ENCODE data around the gene NUDT5. TPM values are rescaled to one million over a fixed set of nuclear protein-coding genes. Genes with fewer than 3 reads are reported as not detected.

NUDT5 gene
- total and polyA plus RNA-seq, 2 of the 13 experiments (the other 11 are each of a cell fraction or from before 2014, with no cell fraction given), result 79.6 to 134 TPM

DNA sequence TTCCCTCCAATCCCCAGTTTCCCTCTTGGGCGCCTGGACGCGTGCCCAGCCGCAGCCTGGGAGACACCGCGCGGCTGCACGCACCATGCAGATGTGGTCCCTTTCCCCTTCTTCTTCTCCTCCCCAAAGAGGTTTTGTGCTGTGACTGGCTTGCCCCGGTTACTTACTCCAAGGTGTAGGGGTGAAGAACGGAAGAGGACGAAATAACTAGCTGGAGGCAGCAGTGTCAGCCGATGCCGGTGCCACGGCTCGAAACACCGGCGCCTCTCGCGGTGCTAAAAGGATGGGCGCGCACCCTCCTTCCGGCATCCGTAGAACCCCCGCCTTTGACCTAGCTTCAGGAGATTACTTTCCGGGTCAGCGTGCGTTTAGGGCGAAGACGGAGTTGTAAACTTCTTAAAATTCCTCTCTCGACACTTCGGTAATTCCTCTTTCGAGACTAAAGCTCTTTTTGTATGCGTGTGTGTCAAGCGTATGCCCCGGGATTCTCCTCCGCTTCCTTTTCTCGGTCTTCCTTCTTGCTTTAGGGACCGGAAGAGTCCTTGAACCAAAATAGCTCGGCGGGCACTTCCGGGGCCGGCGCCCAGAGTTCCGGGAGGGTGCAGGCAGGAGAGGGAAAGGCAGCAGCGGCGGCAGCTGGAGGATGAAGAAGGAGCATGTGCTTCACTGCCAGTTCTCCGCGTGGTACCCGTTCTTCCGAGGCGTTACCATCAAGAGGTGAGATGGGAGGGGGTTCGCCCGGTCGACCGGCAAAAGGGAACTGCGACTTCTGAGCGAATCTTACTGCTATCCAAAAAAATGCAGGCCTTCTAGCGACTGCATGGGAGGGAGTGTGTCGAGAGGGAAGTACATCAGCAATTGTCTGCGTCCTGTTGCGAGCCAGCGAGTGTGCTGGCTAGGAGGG is at the start of gene NUDT5, which contains the start of gene CDC123 (continued):
- TF ChIP-seq SUZ12 (IDR thresholded peaks at IDR 0.05; ENCODE audit: low read depth, low read length) (no peak), TBP (CRISPR knock-in tag; IDR thresholded peaks at IDR 0.05) (no peak), MLLT10 (CRISPR knock-in tag; IDR thresholded peaks at IDR 0.05) (no peak), ZNF232 (CRISPR knock-in tag; IDR thresholded peaks at IDR 0.05; ENCODE audit: borderline replicate concordance) (peak; percentile 93; the same call in 1 of the 2 replicates), ZNF567 (CRISPR knock-in tag; IDR thresholded peaks at IDR 0.05; ENCODE audit: borderline replicate concordance) (0 out of 2 replicates have a peak, but pooled peaks have one; percentile 19), ZNF350 (CRISPR knock-in tag; IDR thresholded peaks at IDR 0.05; ENCODE audit: borderline replicate concordance, low read depth) (peak; percentile 62; the same call in 1 of the 2 replicates), JUNB (CRISPR knock-in tag; IDR thresholded peaks at IDR 0.05; ENCODE audit: borderline replicate concordance) (no peak), MXD4 (CRISPR knock-in tag; IDR thresholded peaks at IDR 0.05) (peak; percentile 70), ZNF546 (CRISPR knock-in tag; conservative IDR thresholded peaks at IDR 0.05) (no peak), SP1 (IDR thresholded peaks at IDR 0.05) (no peak), SP1 (CRISPR knock-in tag; IDR thresholded peaks at IDR 0.05) (peak; percentile 10; the same call in 1 of the 2 replicates), KDM2A (CRISPR knock-in tag; IDR thresholded peaks at IDR 0.05; ENCODE audit: borderline replicate concordance, low read depth) (peak; percentile 77), ZFYVE20 (CRISPR knock-in tag; IDR thresholded peaks at IDR 0.05; ENCODE audit: borderline replicate concordance, low read depth) (no peak), RAD51 (IDR thresholded peaks at IDR 0.05; ENCODE audit: borderline replicate concordance) (no peak), PHB2 (IDR thresholded peaks at IDR 0.05; ENCODE audit: partially characterized antibody) (no peak), ZNF431 (CRISPR knock-in tag; IDR thresholded peaks at IDR 0.05; ENCODE audit: borderline replicate concordance, low read depth) (peak; percentile 51; the same call in 1 of the 2 replicates), ETV6 (CRISPR knock-in tag; conservative IDR thresholded peaks at IDR 0.05) (no peak; the same call in none of the 2 replicates), ONECUT2 (CRISPR knock-in tag; IDR thresholded peaks at IDR 0.05) (no peak), HNRNPH1 (optimal IDR thresholded peaks at IDR 0.05; ENCODE audit: low read depth, low read length) (no peak), ZNF317 (CRISPR knock-in tag; IDR thresholded peaks at IDR 0.05) (0 out of 2 replicates have a peak, but pooled peaks have one; percentile 33)
- TF ChIP-seq, protein P1, sequence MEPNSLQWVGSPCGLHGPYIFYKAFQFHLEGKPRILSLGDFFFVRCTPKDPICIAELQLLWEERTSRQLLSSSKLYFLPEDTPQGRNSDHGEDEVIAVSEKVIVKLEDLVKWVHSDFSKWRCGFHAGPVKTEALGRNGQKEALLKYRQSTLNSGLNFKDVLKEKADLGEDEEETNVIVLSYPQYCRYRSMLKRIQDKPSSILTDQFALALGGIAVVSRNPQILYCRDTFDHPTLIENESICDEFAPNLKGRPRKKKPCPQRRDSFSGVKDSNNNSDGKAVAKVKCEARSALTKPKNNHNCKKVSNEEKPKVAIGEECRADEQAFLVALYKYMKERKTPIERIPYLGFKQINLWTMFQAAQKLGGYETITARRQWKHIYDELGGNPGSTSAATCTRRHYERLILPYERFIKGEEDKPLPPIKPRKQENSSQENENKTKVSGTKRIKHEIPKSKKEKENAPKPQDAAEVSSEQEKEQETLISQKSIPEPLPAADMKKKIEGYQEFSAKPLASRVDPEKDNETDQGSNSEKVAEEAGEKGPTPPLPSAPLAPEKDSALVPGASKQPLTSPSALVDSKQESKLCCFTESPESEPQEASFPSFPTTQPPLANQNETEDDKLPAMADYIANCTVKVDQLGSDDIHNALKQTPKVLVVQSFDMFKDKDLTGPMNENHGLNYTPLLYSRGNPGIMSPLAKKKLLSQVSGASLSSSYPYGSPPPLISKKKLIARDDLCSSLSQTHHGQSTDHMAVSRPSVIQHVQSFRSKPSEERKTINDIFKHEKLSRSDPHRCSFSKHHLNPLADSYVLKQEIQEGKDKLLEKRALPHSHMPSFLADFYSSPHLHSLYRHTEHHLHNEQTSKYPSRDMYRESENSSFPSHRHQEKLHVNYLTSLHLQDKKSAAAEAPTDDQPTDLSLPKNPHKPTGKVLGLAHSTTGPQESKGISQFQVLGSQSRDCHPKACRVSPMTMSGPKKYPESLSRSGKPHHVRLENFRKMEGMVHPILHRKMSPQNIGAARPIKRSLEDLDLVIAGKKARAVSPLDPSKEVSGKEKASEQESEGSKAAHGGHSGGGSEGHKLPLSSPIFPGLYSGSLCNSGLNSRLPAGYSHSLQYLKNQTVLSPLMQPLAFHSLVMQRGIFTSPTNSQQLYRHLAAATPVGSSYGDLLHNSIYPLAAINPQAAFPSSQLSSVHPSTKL (CRISPR knock-in tag; IDR thresholded peaks at IDR 0.05), result no peak; the same call in none of the 2 replicates
- TF ChIP-seq, protein P2, sequence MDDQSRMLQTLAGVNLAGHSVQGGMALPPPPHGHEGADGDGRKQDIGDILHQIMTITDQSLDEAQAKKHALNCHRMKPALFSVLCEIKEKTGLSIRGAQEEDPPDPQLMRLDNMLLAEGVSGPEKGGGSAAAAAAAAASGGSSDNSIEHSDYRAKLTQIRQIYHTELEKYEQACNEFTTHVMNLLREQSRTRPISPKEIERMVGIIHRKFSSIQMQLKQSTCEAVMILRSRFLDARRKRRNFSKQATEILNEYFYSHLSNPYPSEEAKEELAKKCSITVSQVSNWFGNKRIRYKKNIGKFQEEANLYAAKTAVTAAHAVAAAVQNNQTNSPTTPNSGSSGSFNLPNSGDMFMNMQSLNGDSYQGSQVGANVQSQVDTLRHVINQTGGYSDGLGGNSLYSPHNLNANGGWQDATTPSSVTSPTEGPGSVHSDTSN (CRISPR knock-in tag; IDR thresholded peaks at IDR 0.05; ENCODE audit: borderline replicate concordance), result no peak
- TF ChIP-seq, protein P3, sequence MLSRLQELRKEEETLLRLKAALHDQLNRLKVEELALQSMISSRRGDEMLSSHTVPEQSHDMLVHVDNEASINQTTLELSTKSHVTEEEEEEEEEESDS (CRISPR knock-in tag; IDR thresholded peaks at IDR 0.05; ENCODE audit: borderline replicate concordance), result peak; percentile 17; the same call in 1 of the 2 replicates
- TF ChIP-seq, protein P4, sequence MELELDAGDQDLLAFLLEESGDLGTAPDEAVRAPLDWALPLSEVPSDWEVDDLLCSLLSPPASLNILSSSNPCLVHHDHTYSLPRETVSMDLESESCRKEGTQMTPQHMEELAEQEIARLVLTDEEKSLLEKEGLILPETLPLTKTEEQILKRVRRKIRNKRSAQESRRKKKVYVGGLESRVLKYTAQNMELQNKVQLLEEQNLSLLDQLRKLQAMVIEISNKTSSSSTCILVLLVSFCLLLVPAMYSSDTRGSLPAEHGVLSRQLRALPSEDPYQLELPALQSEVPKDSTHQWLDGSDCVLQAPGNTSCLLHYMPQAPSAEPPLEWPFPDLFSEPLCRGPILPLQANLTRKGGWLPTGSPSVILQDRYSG (CRISPR knock-in tag; IDR thresholded peaks at IDR 0.05), result no peak

Data from HepG2 (cell line).